Muscle of arm (tissue), 12 donors: ENCODE data around the gene PEX11A. TPM values are rescaled to one million over a fixed set of nuclear protein-coding genes. Genes with fewer than 3 reads are reported as not detected.
A peak's percentile ranks its signal among the peaks of the same experiment; 100 is the strongest.

Experiments
- DNase-seq: peaks from one replicate; pipeline ENCODE4 v3.0.0-alpha.2; 2013
- polyA plus RNA-seq, 12 donors: library from polyadenylated mRNA; unstranded; fragments of 120-200 nt; gene quantifications; one replicate each; pipeline ENCODE4 v1.2.1, GENCODE V29; 2013; ENCODE audit not compliant: insufficient read length in 12 of 12

Gene PEX11A
- polyA plus RNA-seq, 12 donors: 4.4 to 7.9 (median 6.1) TPM; not detected in 2

- DNase-seq: no peak
Measured at GRCh38 chr15:89657686-89658200, 32.8 kb downstream of the PEX11A start.

GRCh38 chr15:89656116-89656815, 34.3 kb downstream of the PEX11A start:
- no peak for DNase-seq

GRCh38 chr15:89654847-89655805, 35.4 kb downstream of the PEX11A start, which contains the start of gene KIF7:
TSS of gene KIF7 (minus strand) at chr15:89655467. CDS start at chr15:89652930, 2,537 bp downstream.
- DNase-seq: peak; percentile 65

- no peak for DNase-seq
Measured at GRCh38 chr15:89654301-89654761, 36.2 kb downstream of the PEX11A start.

GRCh38 chr15:89653578-89653977, 37.0 kb downstream of the PEX11A start:
- DNase-seq: no peak

GRCh38 chr15:89652666-89653065, 37.9 kb downstream of the PEX11A start:
- no peak for DNase-seq

- DNase-seq: no peak
Measured at GRCh38 chr15:89652131-89652530, 38.4 kb downstream of the PEX11A start.

GRCh38 chr15:89649716-89650115, 40.8 kb downstream of the PEX11A start:
- DNase-seq: no peak

- DNase-seq: no peak
Measured at GRCh38 chr15:89649013-89649625, 41.4 kb downstream of the PEX11A start.

- DNase-seq: no peak
Measured at GRCh38 chr15:89648106-89649012, 42.2 kb downstream of the PEX11A start.

- peak; percentile 64 for DNase-seq
Measured at GRCh38 chr15:89647191-89647851, 43.2 kb downstream of the PEX11A start.

GRCh38 chr15:89646416-89647141, 44.0 kb downstream of the PEX11A start:
- no peak for DNase-seq

- no peak for DNase-seq
Measured at GRCh38 chr15:89645680-89646079, 44.9 kb downstream of the PEX11A start.

GRCh38 chr15:89642106-89642505, 48.4 kb downstream of the PEX11A start:
- DNase-seq: no peak

- DNase-seq: no peak
Measured at GRCh38 chr15:89641053-89641452, 49.5 kb downstream of the PEX11A start.

GRCh38 chr15:89640245-89640644, 50.3 kb downstream of the PEX11A start:
- no peak for DNase-seq

- no peak for DNase-seq
Measured at GRCh38 chr15:89633585-89633984, 57.0 kb downstream of the PEX11A start.

- no peak for DNase-seq
Measured at GRCh38 chr15:89632563-89633430, 57.8 kb downstream of the PEX11A start.

GRCh38 chr15:89631902-89632264, 58.7 kb downstream of the PEX11A start:
- DNase-seq: no peak
